Thoracic aorta (tissue), 2 donors: Measurements from ENCODE around the gene C6orf118. TPM values are rescaled to one million over a fixed set of nuclear protein-coding genes. Genes with fewer than 3 reads are reported as not detected.

Experiments
- ATAC-seq: fragments of 150-250 bp; one replicate; pipeline ENCODE4 v1.8.0; 2017; ENCODE audit warnings: low read depth; ENCODE audit not compliant: insufficient number of reproducible peaks, low FRiP score
- DNase-seq: peaks from one replicate; pipeline ENCODE4 v3.0.0-alpha.2; 2020; ENCODE audit warnings: low spot score
- H3K27ac ChIP-seq, 2 donors: fragments of 200-600 bp; sonication (generic); 1 replicate in 1 of 2; 2 replicates in 1 of 2; pipeline ENCODE4 v1.5.1; 2016; ENCODE audit warnings: mild to moderate bottlenecking in 2 of 2, moderate library complexity in 2 of 2
- H3K27me3 ChIP-seq: fragments of 200-600 bp; sonication (generic); replicated peaks from 2 replicates; pipeline ENCODE4 v1.6.0; 2016; ENCODE audit warnings: mild to moderate bottlenecking; ENCODE audit not compliant: insufficient read depth
- H3K36me3 ChIP-seq: fragments of 200-600 bp; sonication (generic); one replicate; pipeline ENCODE4 v1.5.1; 2016
- H3K4me1 ChIP-seq, 2 donors: fragments of 200-600 bp; sonication (generic); 1 replicate in 1 of 2; 2 replicates in 1 of 2; pipeline versions ENCODE4 v1.5.1 to v1.6.0; 2016; ENCODE audit warnings: low read depth in 2 of 2, mild to moderate bottlenecking in 1 of 2; ENCODE audit not compliant: control insufficient read depth in 1 of 2
- H3K4me3 ChIP-seq: fragments of 200-600 bp; sonication (generic); 2 replicates; pipeline ENCODE4 v1.5.1; 2016; ENCODE audit warnings: mild to moderate bottlenecking
- H3K9me3 ChIP-seq: fragments of 200-600 bp; sonication (generic); 2 replicates; pipeline ENCODE4 v1.5.1; 2016
- CTCF ChIP-seq: fragments of 200-600 bp; sonication (generic); IDR thresholded peaks from one replicate; pipeline ENCODE4 v1.5.1; 2019; ENCODE audit warnings: antibody characterized with exemption
- total RNA-seq, 2 donors: library from RNA; depleted of rRNA; stranded (reverse); fragments of >200 nt; gene quantifications; one replicate each; pipeline versions ENCODE4 v1.1.0 to v1.2.3, GENCODE V29; 2016

Gene C6orf118
- total RNA-seq, 2 donors from 2014 or later = not detected

- no peak for TF ChIP-seq CTCF
- Histone ChIP-seq H3K27me3 (no peaks in the 10 kb centered on the region), H3K4me3 (no peak overlapping the region), H3K27ac (no peak overlapping the region), H3K36me3 (no peaks in the 10 kb centered on the region), H3K9me3 (peaks cover 8% of the 10 kb centered on the region), H3K4me1 (no peaks in the 10 kb centered on the region)
- no peak for ATAC-seq
- no peak for DNase-seq
These were observed 11.7 kb upstream of the C6orf118 start for GRCh38 chr6:165321150-165321549.

- no peaks in the 10 kb centered on the region for H3K27me3 ChIP-seq
- H3K4me1 ChIP-seq = no peaks in the 10 kb centered on the region
- H3K27ac ChIP-seq = no peak overlapping the region
- ATAC-seq (no peak), DNase-seq (no peak)
- H3K4me3 ChIP-seq = no peak overlapping the region
- no peak for TF ChIP-seq CTCF
- no peaks in the 10 kb centered on the region for H3K36me3 ChIP-seq
- H3K9me3 ChIP-seq = peaks cover 8% of the 10 kb centered on the region
These were observed 8.3 kb upstream of the C6orf118 start for GRCh38 chr6:165317723-165318122.

GRCh38 chr6:165306955-165307354, 2.5 kb downstream of the C6orf118 start:
- Histone ChIP-seq H3K4me3 (no peak overlapping the region), H3K27me3 (no peaks in the 10 kb centered on the region), H3K27ac (no peak overlapping the region), H3K4me1 (no peaks in the 10 kb centered on the region), H3K9me3 (no peaks in the 10 kb centered on the region), H3K36me3 (no peaks in the 10 kb centered on the region)
- DNase-seq (no peak), ATAC-seq (no peak)
- no peak for TF ChIP-seq CTCF

GRCh38 chr6:165301372-165302246, 7.8 kb downstream of the C6orf118 start:
- no peaks in the 10 kb centered on the region for H3K27me3 ChIP-seq
- no peak for TF ChIP-seq CTCF
- no peaks in the 10 kb centered on the region for H3K36me3 ChIP-seq
- DNase-seq (no peak), ATAC-seq (no peak)
- no peak overlapping the region for H3K27ac ChIP-seq
- H3K4me3 ChIP-seq = no peak overlapping the region
- no peaks in the 10 kb centered on the region for H3K9me3 ChIP-seq
- no peaks in the 10 kb centered on the region for H3K4me1 ChIP-seq

- H3K27ac ChIP-seq = no peak overlapping the region
- ATAC-seq (no peak), DNase-seq (no peak)
- no peaks in the 10 kb centered on the region for H3K4me1 ChIP-seq
- H3K4me3 ChIP-seq = no peak overlapping the region
- H3K27me3 ChIP-seq = no peaks in the 10 kb centered on the region
- H3K36me3 ChIP-seq = no peaks in the 10 kb centered on the region
- no peak for TF ChIP-seq CTCF
- no peaks in the 10 kb centered on the region for H3K9me3 ChIP-seq
These were observed 8.9 kb downstream of the C6orf118 start for GRCh38 chr6:165300422-165300936.
